ENCODE data around the gene RHOBTB3.

Gene RHOBTB3

GRCh38 chr5:95781101-95781583 is 50.0 kb downstream of the RHOBTB3 start:
- Mint-ChIP-seq H3K4me1 (peaks cover 26% of the 10 kb centered on the region), H3K9me3 (no peaks in the 10 kb centered on the region), H3K27me3 (no peaks in the 10 kb centered on the region), H3K36me3 (no peaks in the 10 kb centered on the region), H3K4me3 (peak overlapping the region; percentile 47), H3K27ac (peak overlapping the region; percentile 0)
- CTCF ChIA-PET = interaction anchor here (0.6 to 12.8 kb wide), 48 partner anchors 10 to 1844 kb away, joined by 3 to 377 read pairs (median 6); partner anchors contain the start of genes GLRX, RFESD and RHOBTB3
- peak; percentile 81 for DNase-seq

GRCh38 chr5:95782181-95782580 is 51.0 kb downstream of the RHOBTB3 start:
- Mint-ChIP-seq H3K36me3 (no peaks in the 10 kb centered on the region), H3K27ac (no peak overlapping the region), H3K4me3 (no peak overlapping the region), H3K9me3 (no peaks in the 10 kb centered on the region), H3K4me1 (peaks cover 26% of the 10 kb centered on the region), H3K27me3 (no peaks in the 10 kb centered on the region)
- CTCF ChIA-PET = interaction anchor here (1.1 to 12.8 kb wide), 24 partner anchors 10 to 554 kb away, joined by 3 to 377 read pairs (median 12); partner anchors contain the start of genes GLRX, RFESD and RHOBTB3
- DNase-seq = no peak

GRCh38 chr5:95783661-95784060 is 52.5 kb downstream of the RHOBTB3 start:
- no peaks in the 10 kb centered on the region for H3K36me3 Mint-ChIP-seq
- CTCF ChIA-PET = interaction anchor here (1.1 to 12.8 kb wide), 5 partner anchors 39 to 141 kb away, joined by 3 to 377 read pairs (median 18); partner anchors contain the start of gene GLRX
- H3K9me3 Mint-ChIP-seq = no peaks in the 10 kb centered on the region
- peaks cover 23% of the 10 kb centered on the region for H3K4me1 Mint-ChIP-seq
- no peaks in the 10 kb centered on the region for H3K27me3 Mint-ChIP-seq
- H3K27ac Mint-ChIP-seq = no peak overlapping the region
- DNase-seq = no peak
- no peak overlapping the region for H3K4me3 Mint-ChIP-seq

- no peaks in the 10 kb centered on the region for H3K36me3 Mint-ChIP-seq
- no peaks in the 10 kb centered on the region for H3K27me3 Mint-ChIP-seq
- no peak overlapping the region for H3K4me3 Mint-ChIP-seq
- CTCF ChIA-PET = interaction anchor here (1.0 to 12.8 kb wide), 5 partner anchors 25 to 141 kb away, joined by 3 to 377 read pairs (median 4); no protein-coding TSS in a partner anchor
- H3K9me3 Mint-ChIP-seq = no peaks in the 10 kb centered on the region
- DNase-seq = no peak
- H3K27ac Mint-ChIP-seq = no peak overlapping the region
- peaks cover 13% of the 10 kb centered on the region for H3K4me1 Mint-ChIP-seq
Measured at GRCh38 chr5:95784514-95785302, 53.6 kb downstream of the RHOBTB3 start.

GRCh38 chr5:95786821-95787418 is 55.8 kb downstream of the RHOBTB3 start:
- DNase-seq = no peak
- Mint-ChIP-seq H3K9me3 (no peaks in the 10 kb centered on the region), H3K27me3 (no peaks in the 10 kb centered on the region), H3K27ac (no peak overlapping the region), H3K4me3 (no peak overlapping the region), H3K36me3 (no peaks in the 10 kb centered on the region), H3K4me1 (no peaks in the 10 kb centered on the region)
- CTCF ChIA-PET = interaction anchor here (0.7 to 12.8 kb wide), 2 partner anchors 55 to 84 kb away, joined by 3 to 377 read pairs; no protein-coding TSS in a partner anchor

- Mint-ChIP-seq H3K27ac (no peak overlapping the region), H3K4me3 (no peak overlapping the region)
- CTCF ChIA-PET = interaction anchor here (0.6 to 12.8 kb wide), 2 partner anchors 54 to 124 kb away, joined by 3 to 377 read pairs; no protein-coding TSS in a partner anchor
Measured at GRCh38 chr5:95788493-95788892, 57.4 kb downstream of the RHOBTB3 start.

GRCh38 chr5:95791751-95792150 is 60.6 kb downstream of the RHOBTB3 start:
- no peaks in the 10 kb centered on the region for H3K27me3 Mint-ChIP-seq
- no peaks in the 10 kb centered on the region for H3K9me3 Mint-ChIP-seq
- peak overlapping the region; percentile 55 for H3K27ac Mint-ChIP-seq
- no peaks in the 10 kb centered on the region for H3K36me3 Mint-ChIP-seq
- H3K4me1 Mint-ChIP-seq = no peaks in the 10 kb centered on the region
- CTCF ChIA-PET = interaction anchor here (0.6 to 4.7 kb wide), 2 partner anchors 10 to 18 kb away, joined by 3 to 38 read pairs; no protein-coding TSS in a partner anchor
- H3K4me3 Mint-ChIP-seq = no peak overlapping the region
- no peak for DNase-seq

More at GRCh38 chr5:95788493-95788892, 57.4 kb downstream of the RHOBTB3 start:
- H3K9me3 Mint-ChIP-seq = no peaks in the 10 kb centered on the region
- no peaks in the 10 kb centered on the region for H3K36me3 Mint-ChIP-seq
- H3K27me3 Mint-ChIP-seq = no peaks in the 10 kb centered on the region
- H3K4me1 Mint-ChIP-seq = no peaks in the 10 kb centered on the region
- no peak for DNase-seq

- Mint-ChIP-seq H3K4me3 (no peak overlapping the region), H3K27ac (no peak overlapping the region), H3K4me1 (peaks cover 5% of the 10 kb centered on the region), H3K27me3 (no peaks in the 10 kb centered on the region), H3K36me3 (peaks cover 6% of the 10 kb centered on the region), H3K9me3 (no peaks in the 10 kb centered on the region)
- no peak for DNase-seq
- CTCF ChIA-PET = interaction anchor here (4.7 kb wide), 1 partner anchor 13 kb away, joined by 38 read pairs; no protein-coding TSS in a partner anchor
Measured at GRCh38 chr5:95794070-95794516, 63.0 kb downstream of the RHOBTB3 start.

GRCh38 chr5:95797301-95797700 is 66.2 kb downstream of the RHOBTB3 start:
- CTCF ChIA-PET = no interaction called here
- Mint-ChIP-seq H3K27ac (no peak overlapping the region), H3K4me3 (no peak overlapping the region), H3K36me3 (peaks cover 11% of the 10 kb centered on the region), H3K9me3 (no peaks in the 10 kb centered on the region), H3K27me3 (no peaks in the 10 kb centered on the region), H3K4me1 (peaks cover 8% of the 10 kb centered on the region)
- DNase-seq = no peak

GRCh38 chr5:95798048-95798447 is 66.9 kb downstream of the RHOBTB3 start:
- no peak overlapping the region for H3K4me3 Mint-ChIP-seq
- no peaks in the 10 kb centered on the region for H3K27me3 Mint-ChIP-seq
- peaks cover 12% of the 10 kb centered on the region for H3K4me1 Mint-ChIP-seq
- CTCF ChIA-PET = no interaction called here
- no peak for DNase-seq
- no peaks in the 10 kb centered on the region for H3K9me3 Mint-ChIP-seq
- H3K36me3 Mint-ChIP-seq = peaks cover 16% of the 10 kb centered on the region
- no peak overlapping the region for H3K27ac Mint-ChIP-seq

- Mint-ChIP-seq H3K36me3 (peaks cover 16% of the 10 kb centered on the region), H3K4me1 (peaks cover 12% of the 10 kb centered on the region), H3K9me3 (no peaks in the 10 kb centered on the region), H3K4me3 (no peak overlapping the region), H3K27me3 (no peaks in the 10 kb centered on the region), H3K27ac (no peak overlapping the region)
- DNase-seq = no peak
- CTCF ChIA-PET = no interaction called here
Measured at GRCh38 chr5:95798545-95798944, 67.4 kb downstream of the RHOBTB3 start.

GRCh38 chr5:95799191-95799835 is 68.2 kb downstream of the RHOBTB3 start:
- CTCF ChIA-PET = no interaction called here
- Mint-ChIP-seq H3K27ac (no peak overlapping the region), H3K4me3 (no peak overlapping the region), H3K4me1 (peaks cover 12% of the 10 kb centered on the region), H3K27me3 (no peaks in the 10 kb centered on the region), H3K9me3 (no peaks in the 10 kb centered on the region), H3K36me3 (peaks cover 18% of the 10 kb centered on the region)
- no peak for DNase-seq

GRCh38 chr5:95800553-95800952 is 69.4 kb downstream of the RHOBTB3 start:
- CTCF ChIA-PET = no interaction called here
- Mint-ChIP-seq H3K27me3 (no peaks in the 10 kb centered on the region), H3K4me3 (no peak overlapping the region), H3K9me3 (no peaks in the 10 kb centered on the region), H3K27ac (no peak overlapping the region), H3K36me3 (peaks cover 28% of the 10 kb centered on the region), H3K4me1 (peaks cover 12% of the 10 kb centered on the region)
- DNase-seq = no peak

GRCh38 chr5:95801532-95801931 is 70.4 kb downstream of the RHOBTB3 start:
- no peaks in the 10 kb centered on the region for H3K9me3 Mint-ChIP-seq
- CTCF ChIA-PET = interaction anchor here (2.9 kb wide), 1 partner anchor 20 kb away, joined by 12 read pairs; no protein-coding TSS in a partner anchor
- H3K4me3 Mint-ChIP-seq = no peak overlapping the region
- H3K4me1 Mint-ChIP-seq = peaks cover 12% of the 10 kb centered on the region
- no peak overlapping the region for H3K27ac Mint-ChIP-seq
- no peak for DNase-seq
- H3K27me3 Mint-ChIP-seq = no peaks in the 10 kb centered on the region
- H3K36me3 Mint-ChIP-seq = peaks cover 33% of the 10 kb centered on the region
